Parathyroid adenoma (tissue), 2 donors: ENCODE measurements around the gene SASH3.

Experiments
- H2AFZ ChIP-seq: fragments of 300-600 bp; sonication (generic); one replicate; pipeline ENCODE4 v1.7.0; 2017; ENCODE audit warnings: antibody characterized with exemption, mild to moderate bottlenecking
- H3K27ac ChIP-seq: fragments of 300-600 bp; sonication (generic); one replicate; pipeline ENCODE4 v1.7.0; 2017
- H3K27me3 ChIP-seq: fragments of 300-600 bp; sonication (generic); one replicate; pipeline ENCODE4 v1.7.0; 2017; ENCODE audit warnings: low read length; ENCODE audit not compliant: control insufficient read depth, insufficient read depth
- H3K36me3 ChIP-seq: fragments of 300-600 bp; sonication (generic); one replicate; pipeline ENCODE4 v1.7.0; 2017; ENCODE audit warnings: low read length; ENCODE audit not compliant: control insufficient read depth, insufficient read depth
- H3K4me1 ChIP-seq: fragments of 300-600 bp; sonication (generic); one replicate; pipeline ENCODE4 v1.7.0; 2017; ENCODE audit warnings: control low read depth
- H3K4me2 ChIP-seq: fragments of 300-600 bp; sonication (generic); one replicate; pipeline ENCODE4 v1.7.0; 2017; ENCODE audit warnings: low read length
- H3K4me3 ChIP-seq: fragments of 300-600 bp; sonication (generic); one replicate; pipeline ENCODE4 v1.7.0; 2017; ENCODE audit warnings: low read depth, low read length
- H3K79me2 ChIP-seq: fragments of 300-600 bp; sonication (generic); one replicate; pipeline ENCODE4 v1.7.0; 2017; ENCODE audit warnings: control low read depth
- H3K9ac ChIP-seq: fragments of 300-600 bp; sonication (generic); one replicate; pipeline ENCODE4 v1.7.0; 2017; ENCODE audit warnings: mild to moderate bottlenecking
- H3K9me3 ChIP-seq: fragments of 300-600 bp; sonication (generic); one replicate; pipeline ENCODE4 v1.7.0; 2017; ENCODE audit warnings: low read length; ENCODE audit not compliant: control insufficient read depth
- CTCF ChIP-seq: fragments of 300-600 bp; sonication (generic); IDR thresholded peaks from one replicate; pipeline ENCODE4 v1.7.0; 2017; ENCODE audit warnings: antibody characterized with exemption, mild to moderate bottlenecking
- donor health status: primary hyperparathyroidism.

SASH3 gene

GRCh38 chrX:129749069-129749468, 30.7 kb upstream of the SASH3 start:
- Histone ChIP-seq H3K36me3 (no peaks in the 10 kb centered on the region), H3K27ac (no peak overlapping the region)
- TF ChIP-seq CTCF: no peak

GRCh38 chrX:129750971-129751370, 28.8 kb upstream of the SASH3 start:
- no peak overlapping the region for H3K4me3 ChIP-seq
- no peak overlapping the region for H3K9ac ChIP-seq
- no peaks in the 10 kb centered on the region for H3K79me2 ChIP-seq
- H3K27me3 ChIP-seq: no peaks in the 10 kb centered on the region
- TF ChIP-seq CTCF: no peak
- no peak overlapping the region for H3K27ac ChIP-seq
- no peaks in the 10 kb centered on the region for H3K9me3 ChIP-seq
- no peaks in the 10 kb centered on the region for H3K36me3 ChIP-seq
- H2AFZ ChIP-seq: no peak overlapping the region
- H3K4me2 ChIP-seq: no peak overlapping the region
- no peaks in the 10 kb centered on the region for H3K4me1 ChIP-seq

More at GRCh38 chrX:129749069-129749468, 30.7 kb upstream of the SASH3 start:
- Histone ChIP-seq H3K4me1 (no peaks in the 10 kb centered on the region), H3K27me3 (no peaks in the 10 kb centered on the region), H3K9ac (no peak overlapping the region), H2AFZ (no peak overlapping the region), H3K79me2 (no peaks in the 10 kb centered on the region), H3K4me2 (no peak overlapping the region), H3K9me3 (no peaks in the 10 kb centered on the region), H3K4me3 (no peak overlapping the region)

GRCh38 chrX:129754056-129755024, 25.4 kb upstream of the SASH3 start:
- peaks cover under 1% of the 10 kb centered on the region for H3K4me1 ChIP-seq
- no peaks in the 10 kb centered on the region for H3K9me3 ChIP-seq
- H3K79me2 ChIP-seq: no peaks in the 10 kb centered on the region

DNA sequence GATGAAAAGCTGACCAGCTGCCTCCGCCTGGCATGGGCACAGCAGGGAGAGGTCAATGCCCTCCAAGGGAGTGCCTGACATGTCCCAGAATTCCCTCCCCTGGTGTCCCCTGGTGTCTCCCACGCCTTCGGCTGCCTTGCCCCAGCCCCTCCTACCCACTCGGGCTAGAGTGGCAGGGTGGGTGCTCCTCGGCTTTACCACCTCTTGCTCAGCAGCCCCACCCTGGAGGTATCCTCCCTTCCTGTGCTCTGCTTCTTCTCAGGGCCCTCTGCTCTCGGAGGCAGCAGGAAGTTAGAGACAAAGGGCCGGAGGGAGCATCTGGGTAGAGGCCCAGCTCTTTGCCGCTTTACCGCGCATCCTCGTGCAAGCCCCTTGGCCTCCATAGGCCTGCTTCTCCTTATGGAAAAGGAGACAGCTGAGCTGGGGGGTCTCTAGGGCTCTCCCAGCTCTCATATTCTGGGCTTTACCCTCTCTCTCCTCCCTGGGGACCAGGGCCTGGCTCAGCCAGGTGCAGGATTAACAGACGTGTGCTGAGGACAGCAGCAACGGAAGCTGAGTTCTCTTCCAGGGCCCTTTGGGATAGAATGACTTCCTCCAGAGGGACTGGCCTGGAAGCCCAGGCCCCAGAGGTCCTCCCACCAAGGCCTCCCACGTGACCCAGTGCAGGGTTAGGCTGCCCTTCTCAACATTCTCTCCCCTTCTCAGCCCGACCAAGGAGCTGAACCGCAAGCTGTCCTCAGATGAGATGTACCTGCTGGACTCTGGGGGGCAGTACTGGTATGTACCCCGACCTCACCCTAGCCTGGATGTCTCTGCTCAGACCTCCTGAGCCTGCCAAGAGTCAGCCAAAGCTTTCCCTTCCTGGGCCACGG, 23.7 kb upstream of the SASH3 start:
- Histone ChIP-seq H3K4me1 (peaks cover 4% of the 10 kb centered on the region), H3K27ac (no peak overlapping the region), H3K79me2 (no peaks in the 10 kb centered on the region), H3K36me3 (no peaks in the 10 kb centered on the region), H3K27me3 (no peaks in the 10 kb centered on the region), H3K4me3 (no peak overlapping the region), H3K4me2 (no peak overlapping the region), H2AFZ (no peak overlapping the region), H3K9me3 (no peaks in the 10 kb centered on the region), H3K9ac (no peak overlapping the region)
- no peak for TF ChIP-seq CTCF

More at GRCh38 chrX:129754056-129755024, 25.4 kb upstream of the SASH3 start:
- H3K27me3 ChIP-seq: no peaks in the 10 kb centered on the region
- H3K36me3 ChIP-seq: no peaks in the 10 kb centered on the region
- no peak overlapping the region for H3K9ac ChIP-seq
- no peak overlapping the region for H3K4me2 ChIP-seq
- no peak overlapping the region for H3K4me3 ChIP-seq
- TF ChIP-seq CTCF: no peak
- H3K27ac ChIP-seq: no peak overlapping the region
- H2AFZ ChIP-seq: no peak overlapping the region
